Anterior cingulate cortex (tissue), 58 donors: Measurements from ENCODE around the gene GTF2IRD1.
"Not testable (repeated sequence)": the region's sequence is repeated elsewhere in the genome, so short reads cannot be mapped to it uniquely, and the experiment has no call there.

Experiments used
- DNase-seq, 58 donors: peaks; one replicate each; lab custom pipeline; 2025; lab: John Stamatoyannopoulos, UW

GTF2IRD1 gene

DNA sequence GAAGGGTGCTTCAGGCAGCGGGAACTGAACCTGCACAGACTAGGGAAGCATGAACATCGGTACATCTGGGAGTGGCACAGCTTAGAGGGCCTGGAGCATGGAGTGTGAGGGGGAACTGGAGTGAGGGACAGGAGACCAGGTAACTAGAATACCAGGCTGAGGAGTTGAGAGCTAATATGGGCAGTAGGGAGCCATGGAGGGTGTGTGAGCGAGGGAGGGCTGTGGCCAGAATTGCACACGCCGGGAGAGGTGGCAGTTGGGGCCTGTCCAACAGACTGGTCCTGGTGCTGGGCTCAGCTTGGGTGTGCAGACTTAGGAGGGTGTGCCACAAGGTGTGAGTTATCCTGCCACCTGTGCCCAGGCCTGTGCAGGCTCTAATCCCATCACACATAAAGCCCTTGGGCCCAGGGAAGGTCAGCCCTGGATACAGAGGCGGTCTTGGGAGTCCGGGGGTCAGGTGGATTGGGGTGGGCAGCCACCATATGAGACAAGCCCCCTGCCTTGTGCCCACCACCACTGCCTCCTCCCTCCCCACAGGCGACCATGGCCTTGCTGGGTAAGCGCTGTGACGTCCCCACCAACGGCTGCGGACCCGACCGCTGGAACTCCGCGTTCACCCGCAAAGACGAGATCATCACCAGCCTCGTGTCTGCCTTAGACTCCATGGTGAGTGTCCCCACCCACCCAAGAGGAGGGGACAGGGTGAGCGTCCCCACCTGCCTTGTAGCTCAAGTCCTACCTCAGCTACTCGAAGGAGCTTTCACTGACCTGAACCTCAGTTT lies 54.0 kb downstream of the GTF2IRD1 start:
- DNase-seq = no peak

DNA sequence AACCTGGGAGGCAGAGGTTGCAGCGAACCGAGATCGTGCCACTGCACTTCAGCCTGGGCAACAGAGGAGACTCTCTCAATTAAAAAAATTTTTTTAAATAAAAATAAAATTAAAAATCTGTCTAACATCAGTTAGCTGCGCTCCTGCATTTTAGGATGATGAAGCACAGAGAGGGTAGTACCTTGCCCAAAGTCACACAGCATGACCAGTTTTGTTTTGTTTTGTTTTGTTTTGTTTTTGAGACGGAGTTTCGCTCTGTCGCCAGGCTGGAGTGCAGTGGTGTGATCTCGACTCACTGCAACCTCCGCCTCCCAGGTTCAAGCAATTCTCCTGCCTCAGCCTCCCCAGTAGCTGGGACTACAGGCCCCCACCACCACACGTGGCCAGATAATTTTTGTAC lies 55.7 kb downstream of the GTF2IRD1 start:
- not testable (repeated sequence) for DNase-seq

DNA sequence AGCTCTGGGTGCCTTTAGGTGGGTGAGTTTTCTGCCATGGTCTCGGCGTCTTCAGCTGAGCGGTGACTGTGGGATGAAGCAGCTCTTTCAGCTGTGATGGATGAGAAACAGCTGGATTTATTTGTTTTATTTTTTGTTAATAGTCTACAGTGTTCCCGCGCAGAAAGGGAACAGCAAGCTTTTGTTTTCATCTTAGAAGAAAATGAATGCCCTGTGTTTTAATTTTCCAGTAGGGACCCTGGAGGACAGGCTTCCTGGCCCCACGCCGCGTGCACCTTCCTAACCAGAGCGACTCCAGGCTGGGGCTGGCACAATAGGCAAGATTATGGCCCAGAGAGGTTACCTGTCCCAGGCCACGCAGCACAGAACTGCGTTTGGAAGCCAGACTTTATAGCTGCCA lies 57.6 kb downstream of the GTF2IRD1 start:
- DNase-seq = peak in 4 of 58 donors; percentile 9 to 32 (median 30)

DNA sequence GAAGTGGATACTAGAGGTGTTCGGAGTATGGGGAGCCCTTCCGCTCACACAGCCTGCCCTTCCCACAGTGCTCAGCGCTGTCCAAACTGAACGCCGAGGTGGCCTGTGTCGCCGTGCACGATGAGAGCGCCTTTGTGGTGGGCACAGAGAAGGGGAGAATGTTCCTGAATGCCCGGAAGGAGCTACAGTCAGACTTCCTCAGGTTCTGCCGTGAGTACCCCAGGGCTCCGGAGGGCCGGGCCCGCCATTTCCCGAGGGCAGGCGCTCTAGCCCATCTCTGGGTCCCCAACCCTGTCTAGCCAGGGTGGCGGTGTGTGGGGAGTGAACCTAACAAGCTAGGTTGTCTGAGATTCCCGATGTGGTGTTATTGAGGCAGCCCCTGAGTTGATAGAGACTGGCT lies 59.1 kb downstream of the GTF2IRD1 start:
- no peak for DNase-seq

DNA sequence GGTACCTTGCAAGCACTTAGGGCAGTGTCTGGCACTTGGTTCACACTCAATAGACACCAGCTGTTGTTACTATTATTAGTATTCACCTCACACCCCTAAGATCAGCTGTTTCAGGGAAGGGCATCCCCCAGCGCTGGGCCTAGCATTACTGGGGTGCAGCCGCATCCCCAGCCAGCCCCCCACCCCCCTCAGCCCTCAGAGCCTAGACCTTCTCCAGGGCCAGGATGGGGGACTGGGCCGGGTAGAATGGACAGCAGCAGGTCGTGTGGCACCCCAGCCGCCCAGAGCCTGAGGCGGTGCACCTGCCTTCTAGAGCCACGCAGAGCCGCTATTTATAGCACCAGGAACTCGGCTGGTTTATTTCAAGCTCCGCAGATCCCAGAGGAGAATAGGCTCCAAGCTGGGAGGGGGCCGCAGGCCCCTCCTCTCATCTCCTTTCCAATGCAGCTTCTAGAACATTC lies 60.5 kb downstream of the GTF2IRD1 start:
- DNase-seq = peak in 6 of 58 donors; percentile 7 to 72 (median 13)

DNA sequence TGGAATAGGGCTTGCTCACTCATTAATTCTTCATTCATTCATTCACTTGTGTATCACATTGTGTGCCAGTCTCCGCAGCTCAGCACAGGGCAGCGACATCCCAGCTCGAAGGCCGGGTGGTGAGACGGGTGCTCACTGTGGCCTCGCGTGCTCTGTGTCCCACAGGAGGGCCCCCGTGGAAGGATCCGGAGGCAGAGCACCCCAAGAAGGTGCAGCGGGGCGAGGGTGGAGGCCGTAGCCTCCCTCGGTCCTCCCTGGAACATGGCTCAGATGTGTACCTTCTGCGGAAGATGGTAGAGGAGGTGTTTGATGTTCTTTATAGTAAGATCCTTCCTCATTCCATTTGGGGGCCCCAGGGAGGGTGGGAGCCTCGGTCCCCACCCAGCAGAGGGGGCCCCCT lies 61.6 kb downstream of the GTF2IRD1 start:
- no peak for DNase-seq

DNA sequence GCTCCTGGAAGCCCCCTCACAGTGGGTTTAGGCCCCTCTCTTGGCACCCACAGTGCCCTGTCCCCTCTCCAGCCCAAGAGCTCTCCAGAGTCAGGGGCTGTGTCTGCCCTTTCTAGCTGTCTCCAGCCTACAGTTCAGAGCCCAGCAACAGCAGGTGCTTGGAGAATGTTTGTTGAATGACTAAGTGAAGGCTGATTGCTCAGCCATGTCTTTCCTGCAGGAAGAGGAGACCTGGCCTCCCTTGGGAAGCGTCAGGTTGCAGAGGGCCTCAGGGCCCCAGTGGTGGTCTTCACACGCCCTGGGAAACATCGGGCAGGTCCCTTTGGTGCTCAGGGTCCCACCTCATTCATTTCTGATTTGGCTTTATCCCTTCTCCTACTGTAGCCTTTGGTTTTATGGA lies 62.5 kb downstream of the GTF2IRD1 start:
- no peak for DNase-seq

DNA sequence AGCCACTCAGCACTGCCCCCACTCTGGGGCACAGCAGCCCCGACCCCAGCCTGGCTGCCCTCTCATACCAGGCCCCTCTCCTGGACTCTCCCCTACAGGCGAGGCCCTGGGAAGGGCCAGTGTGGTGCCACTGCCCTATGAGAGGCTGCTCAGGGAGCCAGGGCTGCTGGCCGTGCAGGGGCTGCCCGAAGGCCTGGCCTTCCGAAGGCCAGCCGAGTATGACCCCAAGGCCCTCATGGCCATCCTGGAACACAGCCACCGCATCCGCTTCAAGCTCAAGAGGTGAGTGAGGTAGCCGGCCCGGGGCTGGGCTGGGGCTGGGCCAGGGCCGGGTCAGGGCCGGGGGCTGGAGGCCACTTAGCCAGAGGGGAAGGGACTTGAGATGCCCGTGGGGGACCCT lies 64.3 kb downstream of the GTF2IRD1 start:
- DNase-seq = no peak

DNA sequence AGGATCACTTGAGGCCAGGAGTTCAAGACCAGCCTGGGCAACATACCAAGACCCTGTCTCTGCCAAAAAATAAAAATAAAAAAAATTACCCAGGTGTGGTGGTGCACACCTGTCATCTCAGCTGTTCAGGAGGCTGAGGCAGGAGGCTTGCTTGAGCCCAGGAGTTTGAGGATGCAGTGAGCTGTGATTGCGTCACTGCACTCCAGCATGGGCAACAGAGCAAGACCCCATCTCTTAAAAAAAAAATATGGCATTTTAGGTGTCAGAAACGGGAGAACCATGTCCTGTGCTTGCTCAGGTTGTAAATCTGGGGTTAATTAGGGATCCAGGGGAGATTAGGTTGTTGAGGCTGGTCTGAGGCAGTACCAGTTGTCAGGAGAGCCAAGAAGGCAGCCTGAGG lies 64.9 kb downstream of the GTF2IRD1 start:
- no peak for DNase-seq

DNA sequence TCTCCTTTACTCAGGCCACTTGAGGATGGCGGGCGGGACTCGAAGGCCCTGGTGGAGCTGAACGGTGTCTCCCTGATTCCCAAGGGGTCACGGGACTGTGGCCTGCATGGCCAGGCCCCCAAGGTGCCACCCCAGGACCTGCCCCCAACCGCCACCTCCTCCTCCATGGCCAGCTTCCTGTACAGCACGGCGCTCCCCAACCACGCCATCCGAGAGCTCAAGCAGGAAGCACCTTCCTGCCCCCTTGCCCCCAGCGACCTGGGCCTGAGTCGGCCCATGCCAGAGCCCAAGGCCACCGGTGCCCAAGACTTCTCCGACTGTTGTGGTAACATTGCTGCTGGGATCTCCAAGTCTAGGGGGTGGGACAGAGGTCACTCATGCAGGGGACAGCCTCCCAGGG lies 65.7 kb downstream of the GTF2IRD1 start:
- no peak for DNase-seq

DNA sequence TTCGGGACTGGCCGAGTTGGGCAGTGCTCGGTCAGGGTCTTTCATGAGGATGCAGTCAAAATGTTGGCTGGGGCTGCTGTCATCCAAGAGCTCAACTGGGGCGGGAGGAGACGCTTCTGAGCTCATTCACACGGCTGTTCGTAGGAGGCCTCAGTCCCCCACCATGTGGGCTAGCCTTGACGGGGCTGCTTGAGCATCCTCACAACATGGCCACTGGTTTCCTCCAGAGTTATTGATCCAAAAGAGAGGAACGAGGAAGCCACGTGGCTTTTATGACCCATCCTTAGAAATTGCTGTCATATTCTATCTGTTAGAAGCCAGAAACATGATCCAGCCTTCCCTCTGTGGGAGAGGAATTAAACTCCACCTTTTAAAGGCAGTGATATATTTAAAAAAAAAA lies 68.1 kb downstream of the GTF2IRD1 start:
- DNase-seq = no peak

DNA sequence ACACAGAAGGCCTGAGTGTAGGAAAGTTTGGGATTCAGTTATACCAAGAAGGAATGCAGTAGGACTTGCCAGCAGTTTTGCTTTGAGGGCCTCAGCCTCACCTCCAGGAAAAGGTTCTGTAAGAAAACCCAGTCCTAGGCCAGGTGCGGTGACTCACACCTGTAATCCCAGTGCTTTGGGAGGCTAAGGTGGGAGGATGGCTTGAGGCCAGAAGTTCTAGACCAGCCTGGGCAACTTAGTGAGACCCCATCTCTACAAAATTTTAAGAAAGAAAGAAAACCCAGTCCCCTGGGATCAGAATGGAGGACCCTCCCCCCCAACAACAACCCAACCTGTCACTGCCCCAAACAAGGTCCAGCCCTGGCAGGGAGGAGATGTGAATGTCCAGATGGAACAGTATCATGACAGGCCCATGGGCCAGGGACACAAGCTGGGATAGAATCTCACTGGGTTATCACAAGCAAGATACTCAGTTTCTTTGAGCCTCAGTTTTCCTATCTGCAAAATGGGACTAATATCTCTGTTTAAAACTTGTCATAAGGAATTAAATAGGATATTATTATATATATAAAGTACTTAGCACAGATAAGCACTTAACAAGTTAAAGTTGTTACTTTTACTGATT lies 68.7 kb downstream of the GTF2IRD1 start:
- no peak for DNase-seq

DNA sequence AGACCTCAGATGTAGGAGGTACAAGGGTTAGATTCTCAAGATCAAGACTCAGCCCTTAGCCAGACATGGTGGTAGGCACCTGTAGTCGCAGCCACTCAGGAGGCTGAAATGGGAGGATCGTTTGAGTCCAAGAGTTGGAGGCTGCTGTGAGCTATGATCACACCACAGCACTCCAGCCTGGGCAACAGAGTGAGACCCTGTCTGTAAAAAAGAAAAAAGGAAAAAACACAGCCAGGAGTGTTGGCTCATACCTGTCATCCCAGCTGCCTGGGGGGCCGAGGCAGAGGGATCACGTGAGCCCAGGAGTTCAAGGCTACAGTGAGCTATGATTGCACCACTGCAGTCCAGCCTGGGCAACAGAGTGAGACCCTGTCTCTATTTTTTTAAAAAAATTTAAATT lies 69.3 kb downstream of the GTF2IRD1 start:
- DNase-seq = no peak

DNA sequence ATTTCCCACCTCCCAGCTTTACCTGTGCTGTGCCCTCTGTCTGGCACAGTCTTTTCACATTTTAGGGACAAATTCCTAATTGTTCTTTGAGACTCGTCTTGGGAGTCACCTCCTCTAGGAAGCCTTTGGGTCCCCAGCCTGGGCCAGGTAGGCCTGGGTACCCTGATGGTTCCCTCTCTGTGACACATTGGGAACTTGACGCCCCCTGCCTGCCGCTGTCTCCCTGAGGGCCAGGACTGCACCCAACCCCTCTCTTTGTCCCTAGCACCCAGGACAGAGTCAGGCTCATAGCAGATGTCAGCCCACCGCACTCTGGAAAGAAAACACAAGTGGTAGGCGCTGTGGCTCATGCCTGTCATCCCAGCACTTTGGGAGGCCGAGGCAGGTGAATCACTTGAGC lies 71.4 kb downstream of the GTF2IRD1 start:
- DNase-seq = no peak

DNA sequence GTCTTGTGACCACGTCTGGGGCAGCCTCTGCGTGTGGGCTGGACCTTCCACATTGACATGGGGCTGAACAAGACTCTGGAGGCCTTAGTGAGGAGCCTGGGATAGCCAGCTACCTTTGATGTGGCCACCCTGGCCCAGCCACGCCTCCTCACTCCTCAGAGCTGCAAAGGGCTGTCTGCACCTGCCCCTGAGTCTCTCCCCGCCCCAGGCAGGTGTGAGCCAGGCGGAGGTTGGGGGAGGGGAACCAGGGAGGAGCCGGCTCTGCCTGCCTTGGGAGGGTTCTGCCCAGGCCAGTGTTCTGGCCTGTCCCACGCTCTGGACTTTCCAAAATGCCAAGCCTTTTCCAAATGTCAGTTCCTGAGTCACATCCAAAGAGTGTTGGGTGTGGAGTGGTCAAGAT lies 72.2 kb downstream of the GTF2IRD1 start:
- no peak for DNase-seq

DNA sequence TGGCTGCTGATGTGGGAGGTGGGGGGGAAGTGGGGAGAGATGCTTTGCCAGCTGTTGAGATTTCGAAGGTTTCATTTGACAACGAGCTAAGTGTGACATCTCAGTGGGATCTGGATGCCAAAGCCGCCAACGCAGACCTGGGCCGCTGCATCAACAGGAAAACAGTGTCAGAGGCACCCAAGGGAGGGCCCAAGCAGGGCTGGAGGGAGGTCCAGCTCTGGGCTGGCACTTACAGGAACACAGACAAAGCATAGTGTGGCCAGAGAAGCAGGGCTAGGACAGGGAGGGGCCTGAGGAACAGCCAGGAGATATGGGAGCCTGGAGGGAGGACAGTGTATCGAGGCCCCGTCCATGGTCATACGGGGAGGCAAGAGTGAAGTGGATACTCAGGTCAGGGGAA lies 73.1 kb downstream of the GTF2IRD1 start:
- DNase-seq = no peak

DNA sequence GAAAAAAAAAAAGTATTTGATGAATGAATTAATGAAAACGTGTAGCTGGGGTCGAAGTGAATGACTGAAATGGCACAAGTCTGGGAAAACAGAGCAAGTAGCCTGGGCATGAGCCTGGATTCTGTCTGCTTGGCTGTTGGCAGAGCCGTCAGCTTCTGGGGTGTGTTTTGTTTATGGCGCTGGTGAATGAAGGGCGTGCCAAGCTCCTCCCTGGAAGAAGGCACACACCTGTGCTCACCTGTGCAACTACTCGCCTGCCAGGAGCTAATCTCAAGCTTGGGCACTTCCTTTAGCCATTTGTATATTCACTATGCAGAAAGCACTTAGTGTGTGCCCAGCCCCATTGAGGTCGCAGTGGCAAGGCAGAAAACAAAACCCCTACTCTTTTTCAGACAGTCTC lies 74.1 kb downstream of the GTF2IRD1 start:
- no peak for DNase-seq

DNA sequence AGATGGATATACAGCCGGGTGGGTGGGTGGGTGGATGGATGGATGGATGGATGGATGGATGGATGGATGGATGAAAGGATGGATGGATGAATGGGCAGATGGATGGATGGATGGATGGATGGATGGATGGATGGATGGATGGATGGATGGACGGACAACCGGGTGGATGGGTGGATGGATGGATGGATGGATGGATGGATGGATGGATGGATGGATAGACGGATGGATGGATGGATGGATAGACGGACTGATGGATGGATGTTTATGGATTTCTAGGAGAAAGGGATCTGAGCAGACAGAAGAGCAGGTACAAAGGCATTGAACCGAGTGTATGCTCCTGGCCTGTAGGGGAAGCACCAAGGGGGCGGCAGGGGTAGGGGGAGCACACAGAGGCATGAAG lies 75.1 kb downstream of the GTF2IRD1 start:
- DNase-seq = not testable (repeated sequence)

DNA sequence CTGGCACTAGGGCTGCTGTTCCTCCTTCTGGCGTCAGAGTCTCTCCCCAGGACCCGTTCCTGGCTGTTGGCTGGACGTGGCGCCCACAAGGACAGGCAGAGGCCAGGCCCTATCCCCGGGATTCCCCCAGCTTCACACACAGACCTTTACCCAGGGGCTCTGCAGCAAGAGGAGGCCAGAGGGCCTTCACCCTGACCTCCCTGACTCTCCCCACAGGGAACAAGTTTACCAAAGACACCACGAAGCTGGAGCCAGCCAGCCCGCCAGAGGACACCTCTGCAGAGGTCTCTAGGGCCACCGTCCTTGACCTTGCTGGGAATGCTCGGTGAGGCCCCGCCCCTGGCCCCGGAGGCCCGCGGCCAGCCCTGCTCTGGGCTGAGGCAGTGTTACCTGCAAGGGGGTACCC lies 82.2 kb downstream of the GTF2IRD1 start:
- DNase-seq = no peak

DNA sequence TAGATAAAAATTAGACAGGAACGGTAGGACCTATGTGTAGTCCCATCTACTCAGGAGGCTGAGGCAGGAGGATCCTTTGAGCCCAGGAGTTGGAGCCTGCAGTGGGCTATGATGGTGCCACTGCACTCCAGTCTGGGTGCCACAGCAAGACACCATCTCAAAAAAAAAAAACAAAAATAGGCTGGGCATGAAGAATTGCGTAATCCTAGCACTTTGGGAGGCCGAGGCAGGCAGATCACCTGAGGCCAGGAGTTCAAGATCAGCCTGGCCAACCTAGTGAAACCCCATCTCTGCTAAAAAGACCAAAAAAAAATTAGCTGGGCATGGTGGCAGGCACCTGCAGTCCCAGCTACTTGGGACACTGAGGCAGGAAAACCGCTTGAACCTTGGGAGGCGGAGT lies 88.2 kb downstream of the GTF2IRD1 start:
- DNase-seq = not testable (repeated sequence)

DNA sequence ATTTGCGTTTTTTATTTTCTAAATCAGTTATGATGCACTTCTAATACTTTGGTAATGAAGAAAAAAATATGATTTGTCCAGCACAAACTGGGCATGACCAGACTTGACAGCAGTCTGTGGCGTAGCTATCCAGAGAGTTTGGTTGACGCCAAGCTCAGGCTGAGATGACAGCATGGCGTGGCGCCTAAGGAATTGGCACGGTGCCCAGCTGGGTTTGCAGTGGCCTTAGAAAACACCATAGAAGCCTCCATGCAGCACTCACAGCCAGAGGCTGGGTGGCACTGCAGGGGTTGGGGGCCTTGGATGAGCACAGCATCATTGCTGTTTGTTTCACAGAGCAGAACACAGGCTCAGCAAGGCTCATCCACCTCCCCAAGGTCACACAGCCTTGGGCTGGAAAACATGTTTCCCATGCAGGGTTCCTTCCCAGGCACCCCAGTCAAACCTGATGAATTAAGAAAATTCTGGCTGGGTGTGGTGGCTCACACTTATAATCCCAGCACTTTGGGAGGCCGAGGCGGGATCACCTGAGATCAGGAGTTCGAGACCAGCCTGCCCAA lies 88.9 kb downstream of the GTF2IRD1 start:
- peak in 41 of 58 donors; percentile 1 to 74 (median 20) for DNase-seq
